ENCODE measurements around the gene KCNA10. TPM values are rescaled to one million over a fixed set of nuclear protein-coding genes. Genes with fewer than 3 reads are reported as not detected.

Gene KCNA10
- total and polyA plus RNA-seq, 10 of the 15 experiments (the other 5 are each of a cell fraction or from before 2014, with no cell fraction given): not detected

GRCh38 chr1:110484801-110485200 lies 34.2 kb downstream of the KCNA10 start:
- no peak overlapping the region for H3K27ac ChIP-seq (ENCODE audit: control insufficient read depth, insufficient read depth)
- H3K4me3 ChIP-seq: no peak overlapping the region
- intact Hi-C loops (cut with micrococcal nuclease; ENCODE audit: unreplicated experiment): no loop called here
- no peaks in the 10 kb centered on the region for H3K4me1 ChIP-seq (ENCODE audit: control insufficient read depth, insufficient read depth, low read length)
- H2AFZ ChIP-seq (ENCODE audit: control insufficient read depth, low read depth, low read length): no peak overlapping the region
- peaks cover 3 to 6% of the 10 kb centered on the region in 2 experiments; a peak in 3 of 4 replicates for H3K27me3 ChIP-seq (replicated peaks in 1 of 2; ENCODE audit: control insufficient read depth in 2 of 2, insufficient read depth in 2 of 2, low read length in 1 of 2)
- no peaks in the 10 kb centered on the region for H3K79me2 ChIP-seq (ENCODE audit: control insufficient read depth, insufficient read depth, low read length)
- H3K36me3 ChIP-seq (ENCODE audit: control insufficient read depth in 2 of 2, insufficient read depth in 2 of 2, low read length in 1 of 2): no peaks in the 10 kb centered on the region
- in situ Hi-C loops (cut with MboI): no loop called here
- TF ChIP-seq RAD21 (IDR thresholded peaks at IDR 0.05; ENCODE audit: insufficient read depth, low read depth, low read length): no peak
- no peak for TF ChIP-seq PAX8 (IDR thresholded peaks at IDR 0.05)
- TF ChIP-seq ZNF687 (IDR thresholded peaks at IDR 0.05): no peak
- TF ChIP-seq MEF2A (IDR thresholded peaks at IDR 0.05; ENCODE audit: insufficient read depth, low read depth, low read length): no peak
- no peak for TF ChIP-seq FOS (IDR thresholded peaks at IDR 0.05; ENCODE audit: borderline replicate concordance, extremely low read depth, insufficient read length)
- TF ChIP-seq, protein P1, sequence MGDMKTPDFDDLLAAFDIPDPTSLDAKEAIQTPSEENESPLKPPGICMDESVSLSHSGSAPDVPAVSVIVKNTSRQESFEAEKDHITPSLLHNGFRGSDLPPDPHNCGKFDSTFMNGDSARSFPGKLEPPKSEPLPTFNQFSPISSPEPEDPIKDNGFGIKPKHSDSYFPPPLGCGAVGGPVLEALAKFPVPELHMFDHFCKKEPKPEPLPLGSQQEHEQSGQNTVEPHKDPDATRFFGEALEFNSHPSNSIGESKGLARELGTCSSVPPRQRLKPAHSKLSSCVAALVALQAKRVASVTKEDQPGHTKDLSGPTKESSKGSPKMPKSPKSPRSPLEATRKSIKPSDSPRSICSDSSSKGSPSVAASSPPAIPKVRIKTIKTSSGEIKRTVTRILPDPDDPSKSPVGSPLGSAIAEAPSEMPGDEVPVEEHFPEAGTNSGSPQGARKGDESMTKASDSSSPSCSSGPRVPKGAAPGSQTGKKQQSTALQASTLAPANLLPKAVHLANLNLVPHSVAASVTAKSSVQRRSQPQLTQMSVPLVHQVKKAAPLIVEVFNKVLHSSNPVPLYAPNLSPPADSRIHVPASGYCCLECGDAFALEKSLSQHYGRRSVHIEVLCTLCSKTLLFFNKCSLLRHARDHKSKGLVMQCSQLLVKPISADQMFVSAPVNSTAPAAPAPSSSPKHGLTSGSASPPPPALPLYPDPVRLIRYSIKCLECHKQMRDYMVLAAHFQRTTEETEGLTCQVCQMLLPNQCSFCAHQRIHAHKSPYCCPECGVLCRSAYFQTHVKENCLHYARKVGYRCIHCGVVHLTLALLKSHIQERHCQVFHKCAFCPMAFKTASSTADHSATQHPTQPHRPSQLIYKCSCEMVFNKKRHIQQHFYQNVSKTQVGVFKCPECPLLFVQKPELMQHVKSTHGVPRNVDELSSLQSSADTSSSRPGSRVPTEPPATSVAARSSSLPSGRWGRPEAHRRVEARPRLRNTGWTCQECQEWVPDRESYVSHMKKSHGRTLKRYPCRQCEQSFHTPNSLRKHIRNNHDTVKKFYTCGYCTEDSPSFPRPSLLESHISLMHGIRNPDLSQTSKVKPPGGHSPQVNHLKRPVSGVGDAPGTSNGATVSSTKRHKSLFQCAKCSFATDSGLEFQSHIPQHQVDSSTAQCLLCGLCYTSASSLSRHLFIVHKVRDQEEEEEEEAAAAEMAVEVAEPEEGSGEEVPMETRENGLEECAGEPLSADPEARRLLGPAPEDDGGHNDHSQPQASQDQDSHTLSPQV (IDR thresholded peaks at IDR 0.05): no peak
- no peak for TF ChIP-seq HDAC6 (IDR thresholded peaks at IDR 0.05; ENCODE audit: unreplicated experiment)
- TF ChIP-seq PBX3 (IDR thresholded peaks at IDR 0.05; ENCODE audit: insufficient replicate concordance, low read depth, low read length): no peak
- TF ChIP-seq NR2F1 (conservative IDR thresholded peaks at IDR 0.05): no peak
- TF ChIP-seq SMARCA5 (IDR thresholded peaks at IDR 0.05): no peak
- no peak for TF ChIP-seq ZNF207 (IDR thresholded peaks at IDR 0.05; ENCODE audit: borderline replicate concordance)
- TF ChIP-seq BCL11A (IDR thresholded peaks at IDR 0.05; ENCODE audit: low read depth, low read length): no peak
- no peak for TF ChIP-seq ZNF274 (IDR thresholded peaks at IDR 0.05; ENCODE audit: insufficient read depth, insufficient read length)
- no peak for TF ChIP-seq CBFB (IDR thresholded peaks at IDR 0.05; ENCODE audit: low read depth)
- TF ChIP-seq FOXK2 (IDR thresholded peaks at IDR 0.05): no peak
- no TSS peak for BruUV-seq (replicated peaks)
- FAIRE-seq (no peak), DNase-seq (ENCODE audit: low read depth, low spot score) (no peak), ATAC-seq (no peak)
- POLR2A ChIA-PET: no interaction called here
- no peak overlapping the region for H3K9ac ChIP-seq (ENCODE audit: control insufficient read depth, insufficient read depth, low read length)
- no peaks in the 10 kb centered on the region for H4K20me1 ChIP-seq (ENCODE audit: control insufficient read depth, insufficient read depth)
- no peaks in the 10 kb centered on the region for H3K9me3 ChIP-seq (replicated peaks; ENCODE audit: control insufficient read depth, insufficient read depth, low read length)
- no peak overlapping the region for H3K4me2 ChIP-seq (ENCODE audit: control insufficient read depth, insufficient read depth)
- RAD21 ChIA-PET (ENCODE audit: unreplicated experiment): no interaction called here
- 25% methylated on average over 12 of the region's 12 CpGs for WGBS (ENCODE audit: insufficient coverage, insufficient replicate concordance, low lambda C conversion rate, missing lambda C conversion rate)
- SMC1A ChIA-PET (ENCODE audit: uncharacterized antibody, unreplicated experiment): no interaction called here
- CTCF ChIA-PET: no interaction called here
